Prostate gland (tissue), 2 donors: Measurements from ENCODE around the gene PTCHD1. TPM values are rescaled to one million over a fixed set of nuclear protein-coding genes. Genes with fewer than 3 reads are reported as not detected.

Experiments
- DNase-seq: peaks from one replicate; pipeline ENCODE4 v3.0.0-alpha.2; 2019; ENCODE audit warnings: low spot score
- H3K27ac ChIP-seq, 2 donors: fragments of 200-600 bp; sonication (generic); 2 replicates each; pipeline ENCODE4 v1.5.1; 2017 to 2019
- H3K27me3 ChIP-seq: fragments of 200-600 bp; sonication (generic); replicated peaks from 2 replicates; pipeline ENCODE4 v1.5.1; 2019; ENCODE audit not compliant: insufficient read depth
- H3K36me3 ChIP-seq, 2 donors: fragments of 200-600 bp; sonication (generic); 1 replicate in 1 of 2; 2 replicates in 1 of 2; pipeline versions ENCODE4 v1.5.1 to v1.8.1; 2017 to 2019
- H3K4me1 ChIP-seq: fragments of 200-600 bp; sonication (generic); replicated peaks from 2 replicates; pipeline ENCODE4 v1.5.1; 2019
- H3K4me3 ChIP-seq, 2 donors: fragments of 200-600 bp; sonication (generic); 2 replicates each; pipeline ENCODE4 v1.5.1; 2017 to 2019
- H3K9me3 ChIP-seq: fragments of 200-600 bp; sonication (generic); 2 replicates; pipeline ENCODE4 v1.5.1; 2017
- CTCF ChIP-seq, 4 experiments: fragments of 200-600 bp in 2 of 4; fragments of 450-650 bp in 2 of 4; sonication (generic) in 2 of 4; IDR thresholded peaks; 1 replicate in 3 of 4; 2 replicates in 1 of 4; pipeline ENCODE4 v1.5.1; 2016 to 2019; ENCODE audit warnings: antibody characterized with exemption in 4 of 4, mild to moderate bottlenecking in 2 of 4, moderate library complexity in 2 of 4
- POLR2A ChIP-seq: fragments of 450-650 bp; IDR thresholded peaks from one replicate; pipeline ENCODE4 v1.6.1; 2016; ENCODE audit warnings: antibody characterized with exemption, mild to moderate bottlenecking
- POLR2AphosphoS5 ChIP-seq: sonication (generic); formaldehyde crosslinking; IDR thresholded peaks from one replicate; pipeline ENCODE4 v1.6.1; 2017; ENCODE audit warnings: antibody characterized with exemption
- WGBS: methylation state at CpG from one replicate; pipeline ENCODE4 v1.1.5; 2018; 5-methylcytosine and 5-hydroxymethylcytosine counted together
- intact Hi-C: fragments of 100-400 bp; cut with DNase I; formaldehyde crosslinking; loops from one replicate; pipeline ENCODE4 v1.14.2; 2022
- total RNA-seq, 2 donors: library from RNA; depleted of rRNA; stranded (reverse); fragments of >200 nt; gene quantifications; one replicate each; pipeline ENCODE4 v1.1.0, GENCODE V29; 2016

PTCHD1 gene
- total RNA-seq, 2 donors from 2014 or later: 1.6 to 5.3 TPM

GRCh38 chrX:23372220-23372902, 37.7 kb downstream of the PTCHD1 start:
- Histone ChIP-seq H3K27me3 (no peaks in the 10 kb centered on the region), H3K4me1 (no peaks in the 10 kb centered on the region), H3K4me3 (no peak overlapping the region), H3K9me3 (no peaks in the 10 kb centered on the region), H3K27ac (no peak overlapping the region), H3K36me3 (no peaks in the 10 kb centered on the region)
- TF ChIP-seq POLR2A: no peak
- TF ChIP-seq CTCF (IDR thresholded peaks at IDR 0.05): no peak
- TF ChIP-seq POLR2AphosphoS5: no peak
- no peak for DNase-seq
- intact Hi-C loops: no loop called here
- WGBS: 72% methylated on average over 5 of the region's 5 CpGs

GRCh38 chrX:23373129-23373804, 38.6 kb downstream of the PTCHD1 start:
- intact Hi-C loops: no loop called here
- TF ChIP-seq CTCF (IDR thresholded peaks at IDR 0.05) (no peak), POLR2AphosphoS5 (peak; percentile 21)
- Histone ChIP-seq H3K9me3 (no peaks in the 10 kb centered on the region), H3K36me3 (no peaks in the 10 kb centered on the region), H3K4me1 (no peaks in the 10 kb centered on the region), H3K27ac (no peak overlapping the region), H3K27me3 (no peaks in the 10 kb centered on the region), H3K4me3 (no peak overlapping the region)
- DNase-seq: no peak
- 20% methylated on average over 5 of the region's 5 CpGs for WGBS

GRCh38 chrX:23374291-23374690, 39.6 kb downstream of the PTCHD1 start:
- no peak overlapping the region for H3K27ac ChIP-seq
- no peak for TF ChIP-seq POLR2A
- no peak for TF ChIP-seq POLR2AphosphoS5
- DNase-seq: no peak
- no peaks in the 10 kb centered on the region for H3K36me3 ChIP-seq
- no peak overlapping the region for H3K4me3 ChIP-seq
- intact Hi-C loops: no loop called here
- no peaks in the 10 kb centered on the region for H3K4me1 ChIP-seq
- WGBS: 29% methylated on average over 4 of the region's 4 CpGs
- H3K9me3 ChIP-seq: no peaks in the 10 kb centered on the region
- H3K27me3 ChIP-seq: no peaks in the 10 kb centered on the region

- Histone ChIP-seq H3K36me3 (no peaks in the 10 kb centered on the region), H3K9me3 (no peaks in the 10 kb centered on the region), H3K4me1 (no peaks in the 10 kb centered on the region), H3K27me3 (no peaks in the 10 kb centered on the region), H3K27ac (no peak overlapping the region), H3K4me3 (no peak overlapping the region)
- no peak for TF ChIP-seq POLR2A
- intact Hi-C loops: no loop called here
- 83% methylated on average over 3 of the region's 3 CpGs for WGBS
- DNase-seq: no peak
These were observed 41.9 kb downstream of the PTCHD1 start for GRCh38 chrX:23376581-23376980.

- TF ChIP-seq POLR2AphosphoS5 (no peak), CTCF (IDR thresholded peaks at IDR 0.05) (no peak), POLR2A (no peak)
- 68% methylated on average over 2 of the region's 2 CpGs for WGBS
These were observed 45.9 kb downstream of the PTCHD1 start for GRCh38 chrX:23380581-23380980.

More at GRCh38 chrX:23380581-23380980, 45.9 kb downstream of the PTCHD1 start:
- H3K9me3 ChIP-seq: no peaks in the 10 kb centered on the region
- no peaks in the 10 kb centered on the region for H3K4me1 ChIP-seq
- H3K36me3 ChIP-seq: no peaks in the 10 kb centered on the region
- H3K4me3 ChIP-seq: no peak overlapping the region
- no peaks in the 10 kb centered on the region for H3K27me3 ChIP-seq
- intact Hi-C loops: no loop called here
- DNase-seq: no peak
- no peak overlapping the region for H3K27ac ChIP-seq
